K562 (cell line): ENCODE results near the gene NOP16. TPM values are rescaled to one million over a fixed set of nuclear protein-coding genes. Genes with fewer than 3 reads are reported as not detected.

Source experiments
- ATAC-seq: fragments of 200-7000 bp; cut with Tn5 transposase; 3 replicates; pipeline ENCODE4 v1.9.1; 2020; ENCODE audit warnings: moderate library complexity
- BruUV-seq: library from RNA; stranded (reverse); fragments of 400-500 nt; replicated peaks from 2 replicates; lab custom pipeline; 2021; lab: Mats Ljungman, UMichigan
- CTCF ChIA-PET: fragments of 300-600 bp; formaldehyde crosslinking; extraction: SDS; loops from one replicate; lab custom pipeline; 2021; ENCODE audit warnings: low intra/inter-chr PET ratio; lab: Yijun Ruan, JAX
- POLR2A ChIA-PET: fragments of 300-600, 350-650 bp; sonication (Branson Sonifier 250); formaldehyde crosslinking; extraction: SDS; loops from one replicate; lab custom pipeline; 2021; ENCODE audit warnings: antibody characterized with exemption, inconsistent platforms; lab: Yijun Ruan, JAX
- DNase-seq, 4 experiments: peaks; one replicate each; pipeline versions ENCODE4 v3.0.0 to v3.0.0-alpha.2; 2011 to 2018; ENCODE audit warnings: low spot score in 3 of 4, mixed read lengths in 3 of 4; ENCODE audit errors: extremely low read depth in 1 of 4
- FAIRE-seq: peaks from 2 replicates; lab custom pipeline; 2011; peaks lifted over from hg19 to GRCh38; lab: Jason Lieb, UNC
- H2AFZ ChIP-seq: 2 replicates; pipeline ENCODE4 v1.6.0; 2011; ENCODE audit warnings: low read depth, low read length, control low read depth, inconsistent platforms
- H3K27ac ChIP-seq: fragments of 200-600 bp; 3 replicates; pipeline ENCODE4 v1.8.0; 2011; ENCODE audit warnings: low read depth, mild to moderate bottlenecking, control low read depth, inconsistent platforms, low read length, moderate library complexity, mixed read lengths; ENCODE audit errors: extremely low read depth
- H3K27me3 ChIP-seq, 2 experiments: fragments of 300-600 bp in 1 of 2; 2 replicates in 1 of 2; 3 replicates in 1 of 2; pipeline versions ENCODE4 v1.6.0 to v1.8.0; 2011; ENCODE audit warnings: inconsistent platforms in 2 of 2, low read length in 2 of 2, mild to moderate bottlenecking in 1 of 2, mixed read lengths in 1 of 2, moderate library complexity in 1 of 2; ENCODE audit not compliant: control insufficient read depth in 2 of 2, insufficient read depth in 2 of 2
- H3K36me3 ChIP-seq: fragments of 300-600 bp; 3 replicates; pipeline ENCODE4 v1.8.0; 2011; ENCODE audit warnings: mild to moderate bottlenecking, low read length, inconsistent platforms; ENCODE audit not compliant: control insufficient read depth, insufficient read depth
- H3K4me1 ChIP-seq, 2 experiments: fragments of 200-600 bp in 1 of 2; replicated peaks in 1 of 2; 2 replicates in 1 of 2; 3 replicates in 1 of 2; pipeline versions ENCODE4 v1.5.1 to v1.8.0; 2011; ENCODE audit warnings: inconsistent platforms in 2 of 2, low read length in 2 of 2, mild to moderate bottlenecking in 1 of 2, mixed read lengths in 1 of 2, moderate library complexity in 1 of 2; ENCODE audit not compliant: control insufficient read depth in 2 of 2, insufficient read depth in 2 of 2
- H3K4me2 ChIP-seq: 2 replicates; pipeline ENCODE4 v1.6.1; 2011; ENCODE audit warnings: low read length, control low read depth, inconsistent platforms, mixed read lengths; ENCODE audit not compliant: insufficient read depth
- H3K4me3 ChIP-seq: fragments of 200-600 bp; sonication (generic), shearing (Covaris generic); 2 replicates; pipeline ENCODE4 v1.5.1; 2016; ENCODE audit warnings: control low read depth, inconsistent platforms
- H3K79me2 ChIP-seq: fragments of 200-600 bp; 3 replicates; pipeline ENCODE4 v1.8.0; 2011; ENCODE audit warnings: low read length, inconsistent platforms; ENCODE audit not compliant: control insufficient read depth, insufficient read depth
- H3K9ac ChIP-seq, 2 experiments: 2 replicates each; pipeline versions ENCODE4 v1.6.0 to v1.6.1; 2011; ENCODE audit warnings: low read depth in 2 of 2, low read length in 2 of 2, control low read depth in 1 of 2, inconsistent platforms in 1 of 2, mild to moderate bottlenecking in 1 of 2, mixed read lengths in 1 of 2; ENCODE audit not compliant: insufficient read depth in 1 of 2
- H3K9me1 ChIP-seq: one replicate; pipeline ENCODE4 v1.6.0; 2011; ENCODE audit warnings: inconsistent platforms, mild to moderate bottlenecking, low read length, moderate library complexity; ENCODE audit not compliant: control insufficient read depth, insufficient read depth
- H3K9me3 ChIP-seq: replicated peaks from 2 replicates; pipeline ENCODE4 v1.5.1; 2011; ENCODE audit warnings: low read depth, low read length, inconsistent platforms; ENCODE audit not compliant: control insufficient read depth, insufficient read depth
- H4K20me1 ChIP-seq: replicated peaks from 2 replicates; pipeline ENCODE4 v1.6.1; 2011; ENCODE audit warnings: low read length, inconsistent platforms, mixed read lengths; ENCODE audit not compliant: control insufficient read depth, insufficient read depth
- AFF1 ChIP-seq, 2 experiments: fragments of 450-650 bp; IDR thresholded peaks; 2 replicates each; pipeline ENCODE4 v1.6.1; 2018; ENCODE audit warnings: mild to moderate bottlenecking in 2 of 2, low read depth in 1 of 2; ENCODE audit not compliant: partially characterized antibody in 2 of 2
- HOMEZ ChIP-seq: fragments of 250-450 bp; sonication (Bioruptor Pico); IDR thresholded peaks from 2 replicates; pipeline ENCODE4 v1.4.0; 2020; ENCODE audit warnings: mild to moderate bottlenecking, moderate library complexity
- PKNOX1 ChIP-seq: fragments of 450-650 bp; IDR thresholded peaks from 2 replicates; pipeline ENCODE4 v1.6.1; 2016
- SPI1 ChIP-seq: IDR thresholded peaks from 2 replicates; pipeline ENCODE4 v1.6.1; 2011; ENCODE audit warnings: low read depth, low read length, control low read depth, borderline replicate concordance
- XRCC5 ChIP-seq: fragments of 200-400 bp; formaldehyde crosslinking; IDR thresholded peaks from 2 replicates; pipeline ENCODE4 v1.6.1; 2017; ENCODE audit warnings: low read depth, mild to moderate bottlenecking, low read length
- ZNF79 ChIP-seq: fragments of 250-450 bp; sonication (Bioruptor Pico); IDR thresholded peaks from 2 replicates; pipeline ENCODE4 v1.4.0; 2020; ENCODE audit warnings: low read depth, mild to moderate bottlenecking, moderate library complexity
- WGBS: fragments of 100-300 bp; shearing (Covaris generic); methylation state at CpG from one replicate; pipeline ENCODE4 v1.1.6; 2016; ENCODE audit warnings: low coverage, mixed read lengths; ENCODE audit not compliant: insufficient coverage; ENCODE audit errors: missing lambda C conversion rate; 5-methylcytosine and 5-hydroxymethylcytosine counted together
- in situ Hi-C: fragments of 300-500 bp; cut with MboI; formaldehyde crosslinking; loops from 4 replicates; pipeline ENCODE4 v1.15.0; 2018; ENCODE audit warnings: inconsistent platforms, mixed read lengths
- intact Hi-C: fragments of 100-400 bp; cut with micrococcal nuclease; formaldehyde crosslinking; loops from 2 replicates; pipeline ENCODE4 v1.14.2; 2022
- polyA plus RNA-seq, 8 experiments: library from polyadenylated mRNA; depleted of rRNA in 4 of 8; stranded (reverse) in 5 of 8; unstranded in 3 of 8; fragments of >200 nt; fragmentation: Nextera tagmentation in 2 of 8; fragmentation: Illumina TruSeq in 1 of 8; extraction: Ambion mirVana in 2 of 8; extraction: Trizol in 1 of 8; gene quantifications; 2 replicates each; pipeline versions ENCODE4 v1.2.1 to v1.2.3, GENCODE V29; 2011 to 2014; ENCODE audit warnings: inconsistent platforms in 1 of 8, missing spikeins in 1 of 8
- total RNA-seq, 7 experiments: library from RNA; depleted of rRNA in 6 of 7; stranded (reverse); fragments of >200 nt in 6 of 7; fragmentation: Illumina TruSeq in 2 of 7; extraction: Trizol in 2 of 7; gene quantifications; 2 replicates each; pipeline versions ENCODE4 v1.2.1 to v1.2.3, GENCODE V29; 2011 to 2021; ENCODE audit warnings: low replicate concordance in 1 of 7

Gene NOP16
- total and polyA plus RNA-seq, 9 of the 15 experiments (the other 6 are each of a cell fraction or from before 2014, with no cell fraction given): 92.5 to 342 (median 148) TPM

- no peak for TF ChIP-seq AFF1 (IDR thresholded peaks at IDR 0.05; ENCODE audit: low read depth in 1 of 2, partially characterized antibody in 2 of 2)
Measured at GRCh38 chr5:176364765-176365350, 23.5 kb downstream of the NOP16 start (continued).

- ChIA-PET POLR2A (interaction anchor here (0.7 to 3.7 kb wide), 7 partner anchors 10 to 801 kb away, joined by 3 to 23 read pairs (median 5); partner anchors contain the start of genes CLTB, HIGD2A and NOP16), CTCF (no interaction called here)
- H3K27me3 ChIP-seq: no peaks in the 10 kb centered on the region
- no TSS peak for BruUV-seq
- in situ Hi-C loops (no loop called here), intact Hi-C loops (no loop called here)
- H4K20me1 ChIP-seq: no peaks in the 10 kb centered on the region
- no peaks in the 10 kb centered on the region for H3K9me3 ChIP-seq
- peak overlapping the region; percentile 99 for H2AFZ ChIP-seq
- DNase-seq (no peak), FAIRE-seq (peak; percentile 15), ATAC-seq (peak; percentile 20)
- WGBS: 15% methylated on average over 8 of the region's 8 CpGs
- peaks cover 36% of the 10 kb centered on the region for H3K79me2 ChIP-seq
- no peaks in the 10 kb centered on the region for H3K9me1 ChIP-seq
- peak overlapping the region; percentile 81 to 99 for H3K9ac ChIP-seq
- peaks cover 22% of the 10 kb centered on the region; the same call in 2 of the 3 replicates for H3K36me3 ChIP-seq
- H3K4me3 ChIP-seq: peak overlapping the region; percentile 96
- H3K4me1 ChIP-seq: peaks cover 9 to 18% of the 10 kb centered on the region in 2 experiments; a peak in 4 of 5 replicates
- TF ChIP-seq PKNOX1 (peak; percentile 65), SPI1 (0 out of 2 replicates have a peak, but pooled peaks have one; percentile 23), ZNF79 (CRISPR knock-in tag) (no peak), XRCC5 (0 out of 2 replicates have a peak, but pooled peaks have one; percentile 4), HOMEZ (no peak)
- H3K27ac ChIP-seq: peak overlapping the region; percentile 25; the same call in 2 of the 3 replicates
- peak overlapping the region; percentile 98 for H3K4me2 ChIP-seq
Measured at GRCh38 chr5:176362233-176362490, 26.2 kb downstream of the NOP16 start.
